ENCODE data around the gene HDAC1.
"Not testable (repeated sequence)": the region's sequence is repeated elsewhere in the genome, so short reads cannot be mapped to it uniquely, and the experiment has no call there.

Gene HDAC1

DNA sequence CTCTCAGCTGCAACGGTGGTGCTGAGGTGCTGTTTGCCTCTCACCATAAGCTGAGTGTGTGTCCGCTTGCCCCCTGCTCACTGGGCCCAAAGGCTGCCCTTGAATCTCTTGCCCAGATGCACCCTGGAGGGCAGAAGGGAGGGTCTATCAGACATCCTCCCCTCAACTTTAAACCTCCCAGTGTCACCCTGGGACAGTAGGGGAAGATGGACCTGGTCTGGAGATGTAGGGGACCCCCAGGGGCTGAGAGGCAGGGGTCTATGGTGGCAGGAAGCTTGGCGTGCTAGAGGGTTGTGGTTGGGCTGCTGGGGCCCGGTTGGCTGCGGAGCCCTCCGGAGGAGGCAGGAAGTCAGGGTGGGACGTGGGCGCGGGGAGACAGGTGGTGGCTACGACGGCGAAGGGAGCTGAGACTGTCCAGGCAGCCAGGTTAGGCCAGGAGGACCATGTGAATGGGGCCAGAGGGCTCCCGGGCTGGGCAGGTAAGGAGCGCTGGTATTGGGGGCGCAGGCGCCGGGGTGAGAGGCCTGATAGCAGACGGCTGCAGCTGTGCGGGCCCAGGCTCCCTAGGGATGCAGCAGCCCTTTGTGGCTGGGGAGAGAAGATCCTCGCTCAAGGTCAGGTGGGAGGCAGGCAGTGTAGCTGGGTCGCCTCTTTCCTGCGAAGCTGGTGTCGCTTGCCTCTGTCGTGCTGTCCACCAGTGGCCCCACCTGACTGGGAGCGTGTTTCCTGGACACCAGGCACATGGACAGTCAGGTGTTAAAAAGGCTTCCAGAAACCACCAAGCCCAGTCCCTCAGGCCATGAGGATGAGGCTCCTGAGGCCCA is 40.8 kb upstream of the HDAC1 start, which contains the start of gene LCK:
Gene LCK, plus strand, starts transcription at position 373 of the 824 bp plus-strand sequence. CDS start 23,065 bp downstream, outside the sequence.
- H3K4me3 ChIP-seq (ENCODE audit: low read depth, low read length) = peak within 1 kb of the TSS; percentile 56
- TF ChIP-seq, protein P1, sequence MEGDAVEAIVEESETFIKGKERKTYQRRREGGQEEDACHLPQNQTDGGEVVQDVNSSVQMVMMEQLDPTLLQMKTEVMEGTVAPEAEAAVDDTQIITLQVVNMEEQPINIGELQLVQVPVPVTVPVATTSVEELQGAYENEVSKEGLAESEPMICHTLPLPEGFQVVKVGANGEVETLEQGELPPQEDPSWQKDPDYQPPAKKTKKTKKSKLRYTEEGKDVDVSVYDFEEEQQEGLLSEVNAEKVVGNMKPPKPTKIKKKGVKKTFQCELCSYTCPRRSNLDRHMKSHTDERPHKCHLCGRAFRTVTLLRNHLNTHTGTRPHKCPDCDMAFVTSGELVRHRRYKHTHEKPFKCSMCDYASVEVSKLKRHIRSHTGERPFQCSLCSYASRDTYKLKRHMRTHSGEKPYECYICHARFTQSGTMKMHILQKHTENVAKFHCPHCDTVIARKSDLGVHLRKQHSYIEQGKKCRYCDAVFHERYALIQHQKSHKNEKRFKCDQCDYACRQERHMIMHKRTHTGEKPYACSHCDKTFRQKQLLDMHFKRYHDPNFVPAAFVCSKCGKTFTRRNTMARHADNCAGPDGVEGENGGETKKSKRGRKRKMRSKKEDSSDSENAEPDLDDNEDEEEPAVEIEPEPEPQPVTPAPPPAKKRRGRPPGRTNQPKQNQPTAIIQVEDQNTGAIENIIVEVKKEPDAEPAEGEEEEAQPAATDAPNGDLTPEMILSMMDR (IDR thresholded peaks at IDR 0.05; ENCODE audit: borderline replicate concordance, insufficient read depth, low read depth, low read length) = no peak

DNA sequence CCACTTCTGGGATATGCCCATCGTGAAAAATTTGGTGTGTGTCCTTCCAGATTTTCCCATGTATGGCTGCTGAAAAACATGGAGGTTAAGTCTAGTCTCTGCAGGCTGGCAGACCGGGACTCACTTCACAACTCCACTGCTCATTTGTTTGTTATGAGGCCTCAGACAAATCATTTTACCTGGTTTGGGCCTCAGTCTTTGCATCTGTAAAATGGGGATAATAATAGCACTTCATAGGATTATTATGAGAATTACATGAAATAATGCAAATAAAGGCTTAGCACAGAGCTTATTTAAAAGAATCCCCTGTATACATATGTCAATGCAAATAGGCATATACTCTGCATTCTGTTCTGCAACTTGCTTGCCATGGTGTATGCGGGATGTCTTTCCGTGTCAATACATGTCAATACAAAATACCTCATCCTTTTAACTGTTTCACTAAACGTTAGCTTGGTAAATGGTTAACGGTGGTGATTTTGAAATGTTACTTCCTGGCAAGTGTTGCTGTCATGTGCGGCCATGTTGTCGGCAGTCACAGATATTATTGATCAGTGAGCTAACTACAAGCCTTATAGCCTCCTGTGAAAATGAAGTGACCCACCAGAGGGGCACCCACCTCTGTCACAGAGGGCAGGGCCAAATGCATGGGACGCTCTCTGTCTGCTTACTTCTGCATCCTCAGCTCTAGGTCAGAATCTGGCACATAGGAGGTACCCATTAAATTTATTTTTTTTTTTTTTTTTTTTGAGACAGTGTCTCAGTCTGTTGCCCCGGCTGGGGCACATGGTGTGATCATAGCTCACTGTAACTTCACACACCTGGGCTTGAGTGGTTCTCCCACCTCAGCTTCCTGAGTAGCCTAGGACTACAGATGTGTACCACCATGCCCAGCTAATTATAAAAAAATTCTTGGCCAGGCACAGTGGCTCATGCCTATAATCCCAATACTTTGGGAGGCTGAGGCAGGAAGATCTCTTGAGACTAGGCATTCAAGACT is 36.5 kb upstream of the HDAC1 start:
- peak overlapping the region; percentile 56 for H3K4me3 ChIP-seq (ENCODE audit: low read depth, low read length)
- TF ChIP-seq, protein P1 (IDR thresholded peaks at IDR 0.05; ENCODE audit: borderline replicate concordance, insufficient read depth, low read depth, low read length) = no peak

DNA sequence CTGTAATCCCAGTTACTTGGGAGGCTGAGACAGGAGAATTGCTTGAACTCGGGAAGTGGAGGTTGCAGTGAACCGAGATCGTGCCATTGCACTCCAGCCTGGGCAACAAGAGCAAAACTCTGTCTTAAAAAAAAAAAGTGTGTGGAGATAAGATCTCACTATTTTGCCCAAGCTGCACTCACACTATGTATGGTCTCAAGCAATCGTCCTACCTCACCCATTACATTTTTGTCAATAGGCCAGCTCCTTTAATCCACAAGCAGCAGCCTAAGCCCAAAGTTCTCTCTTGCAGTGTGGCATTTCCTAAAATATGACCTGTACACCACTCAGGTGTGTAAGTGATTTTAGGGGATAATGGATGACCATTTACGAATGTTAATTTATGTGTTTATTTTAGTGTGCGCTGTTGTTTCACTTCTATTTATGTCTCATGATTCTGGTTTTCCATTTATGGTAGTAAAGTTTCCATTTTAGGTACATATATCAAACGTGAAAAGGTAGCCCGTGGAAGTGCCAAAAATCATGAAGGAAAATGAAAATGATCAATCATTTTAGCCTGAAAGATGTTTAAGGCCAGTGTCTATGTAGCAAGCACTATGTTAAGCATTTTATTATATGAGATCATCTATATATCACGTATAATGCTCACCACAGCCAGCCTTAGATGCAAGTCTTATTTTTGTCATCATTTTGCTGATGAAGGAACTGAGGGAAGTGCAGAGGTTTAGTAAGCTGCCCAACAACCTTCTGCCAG is 35.2 kb upstream of the HDAC1 start:
- TF ChIP-seq, protein P1 (IDR thresholded peaks at IDR 0.05; ENCODE audit: borderline replicate concordance, insufficient read depth, low read depth, low read length) = no peak
- peak overlapping the region; percentile 16 for H3K4me3 ChIP-seq (ENCODE audit: low read depth, low read length)

DNA sequence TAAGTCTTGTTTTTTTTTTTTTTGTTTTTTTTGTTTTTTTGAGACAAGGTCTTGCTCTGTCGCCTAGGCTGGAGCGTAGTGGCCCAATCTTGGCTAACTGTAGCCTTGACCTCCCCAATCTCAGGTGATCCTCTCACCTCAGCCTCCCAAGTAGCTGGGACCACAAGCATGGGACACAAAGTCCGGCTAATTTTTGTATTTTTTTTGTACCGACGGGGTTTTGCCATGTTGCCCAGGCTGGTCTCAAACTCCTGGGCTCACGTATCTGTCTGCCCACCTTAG is 34.7 kb upstream of the HDAC1 start:
- no peak overlapping the region for H3K4me3 ChIP-seq (ENCODE audit: low read depth, low read length)
- TF ChIP-seq, protein P1 (IDR thresholded peaks at IDR 0.05; ENCODE audit: borderline replicate concordance, insufficient read depth, low read depth, low read length) = no peak

DNA sequence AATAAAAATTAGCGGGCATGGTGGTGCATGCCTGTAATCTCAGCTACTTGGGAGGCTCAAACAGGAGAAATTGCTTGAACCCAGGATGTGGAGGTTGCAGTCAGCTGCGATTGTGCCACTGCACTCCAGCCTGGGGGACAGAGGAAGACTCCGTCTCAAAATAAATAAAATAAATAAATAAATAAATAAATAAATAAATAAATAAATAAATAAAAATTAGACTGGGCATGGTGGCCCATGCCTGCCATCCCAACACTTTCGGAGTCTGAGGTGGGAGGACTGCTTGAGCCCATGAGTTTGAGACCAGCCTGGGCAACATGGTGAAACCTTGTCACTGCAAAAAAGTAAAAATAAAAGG is 28.7 kb upstream of the HDAC1 start:
- not testable (repeated sequence) for H3K4me3 ChIP-seq (ENCODE audit: low read depth, low read length)

DNA sequence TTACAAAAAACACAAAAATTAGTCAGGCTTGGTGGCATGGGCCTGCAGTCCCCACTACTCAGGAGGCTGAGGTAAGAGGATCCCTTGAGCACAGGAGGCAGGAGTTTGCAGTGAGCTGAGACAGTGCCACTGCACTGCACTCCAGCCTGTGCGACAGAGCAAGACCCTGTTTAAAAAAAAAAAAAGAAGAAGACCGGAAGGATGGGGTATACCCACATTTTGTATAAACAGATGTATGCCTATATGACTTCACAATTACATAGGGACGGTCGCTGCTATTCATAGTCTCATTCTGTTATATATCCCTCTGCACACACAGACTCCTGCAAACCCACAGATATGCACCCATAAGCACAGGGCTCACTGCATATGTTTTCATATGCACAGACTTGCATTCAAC is 28.1 kb upstream of the HDAC1 start:
- TF ChIP-seq, protein P1 (IDR thresholded peaks at IDR 0.05; ENCODE audit: borderline replicate concordance, insufficient read depth, low read depth, low read length) = no peak
- H3K4me3 ChIP-seq (ENCODE audit: low read depth, low read length) = no peak overlapping the region

DNA sequence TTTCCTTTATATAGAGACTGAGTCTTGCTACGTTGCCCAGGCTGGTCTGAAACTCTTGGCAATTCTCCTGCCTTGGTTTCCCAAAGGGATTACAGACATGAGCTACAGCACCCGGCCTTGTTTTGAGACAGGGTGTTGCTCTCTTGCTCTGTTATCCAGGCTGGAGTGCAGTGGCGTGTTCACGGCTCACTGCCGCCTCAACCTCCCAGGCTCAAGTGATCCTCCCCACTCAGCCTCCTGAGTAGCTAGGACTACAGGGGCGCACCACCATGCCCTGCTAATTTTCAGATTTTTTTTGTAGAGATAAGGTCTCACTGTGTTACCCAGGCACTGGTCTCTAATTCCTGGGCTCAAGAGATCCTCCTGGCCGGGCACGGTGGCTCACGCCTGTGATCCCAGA is 26.0 kb upstream of the HDAC1 start:
- TF ChIP-seq, protein P1 (IDR thresholded peaks at IDR 0.05; ENCODE audit: borderline replicate concordance, insufficient read depth, low read depth, low read length) = no peak
- H3K4me3 ChIP-seq (ENCODE audit: low read depth, low read length) = no peak overlapping the region
